Colonic mucosa (tissue), 4 donors: ENCODE measurements around the gene TIMM29. TPM values are rescaled to one million over a fixed set of nuclear protein-coding genes. Genes with fewer than 3 reads are reported as not detected.

ENCODE experiments used
- DNase-seq: peaks from one replicate; pipeline ENCODE4 v3.0.0-alpha.2; 2020
- H3K27ac ChIP-seq: fragments of 200-600 bp; one replicate; pipeline ENCODE4 v1.8.0; 2021
- H3K27me3 ChIP-seq: fragments of 200-600 bp; one replicate; pipeline ENCODE4 v1.8.0; 2021
- H3K36me3 ChIP-seq: fragments of 200-600 bp; one replicate; pipeline ENCODE4 v1.8.0; 2021
- H3K4me1 ChIP-seq: fragments of 200-600 bp; one replicate; pipeline ENCODE4 v1.8.0; 2021; ENCODE audit warnings: mild to moderate bottlenecking
- H3K4me3 ChIP-seq: fragments of 200-600 bp; one replicate; pipeline ENCODE4 v1.8.0; 2021
- H3K9ac ChIP-seq, 2 donors: one replicate each; pipeline ENCODE4 v1.7.0; 2013; ENCODE audit warnings: control low read depth in 2 of 2, low read depth in 2 of 2, low read length in 2 of 2
- H3K9me3 ChIP-seq: fragments of 200-600 bp; one replicate; pipeline ENCODE4 v1.8.0; 2021
- intact Hi-C: fragments of 100-400 bp; cut with DNase I; formaldehyde crosslinking; loops from one replicate; pipeline ENCODE4 v1.14.1; 2022
- total RNA-seq, 2 donors: library from RNA; stranded (reverse); fragmentation: NEBNext Ultra II Directional in 1 of 2; extraction: Animal tissue kit (Norgen Biotek cat#: 25700) in 1 of 2; gene quantifications; one replicate each; pipeline ENCODE4 v1.2.1, GENCODE V29; 2021
- TF ChIP-seq, protein P1 (sequence below): fragments of 200-600 bp; IDR thresholded peaks from one replicate; pipeline ENCODE4 v1.8.0; 2022; ENCODE audit warnings: antibody characterized with exemption, mild to moderate bottlenecking
- donor health status: healthy.
- donor health status: DM: no; HTN: no; CAD: no.
- donor health status: DM: no; HTN: no; CAD: no.

TIMM29 gene
- total RNA-seq = 10 to 100 TPM; 25.5 to 31.5 TPM

DNA sequence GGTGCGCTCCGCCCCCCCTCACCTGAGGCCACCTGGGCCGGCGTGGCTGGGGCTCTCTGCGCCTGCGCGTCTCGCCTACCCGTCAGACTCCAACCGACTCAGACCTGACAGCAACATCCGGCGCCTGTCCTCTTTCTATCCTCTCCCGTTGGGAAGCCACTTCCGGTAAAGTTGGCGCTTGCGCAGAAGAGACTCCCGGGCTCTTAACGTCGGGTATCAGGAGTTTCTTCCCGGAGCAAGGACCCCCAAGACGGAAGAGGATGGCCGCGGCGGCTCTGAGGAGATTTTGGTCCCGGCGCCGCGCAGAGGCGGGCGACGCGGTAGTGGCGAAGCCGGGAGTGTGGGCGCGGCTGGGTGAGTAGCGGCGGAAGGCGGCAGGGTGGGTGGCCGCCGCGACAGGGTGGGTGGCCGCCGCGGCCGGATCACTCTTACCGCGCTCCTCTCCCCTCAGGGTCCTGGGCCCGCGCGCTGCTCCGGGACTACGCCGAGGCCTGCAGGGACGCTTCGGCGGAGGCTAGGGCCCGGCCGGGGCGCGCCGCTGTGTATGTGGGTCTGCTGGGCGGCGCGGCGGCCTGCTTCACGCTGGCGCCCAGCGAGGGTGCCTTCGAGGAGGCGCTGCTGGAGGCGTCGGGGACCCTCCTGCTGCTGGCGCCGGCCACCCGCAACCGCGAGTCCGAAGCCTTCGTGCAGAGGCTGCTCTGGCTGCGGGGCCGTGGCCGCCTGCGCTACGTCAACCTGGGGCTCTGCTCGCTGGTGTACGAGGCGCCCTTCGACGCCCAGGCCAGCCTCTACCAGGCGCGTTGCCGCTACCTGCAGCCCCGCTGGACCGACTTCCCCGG, at the start of gene TIMM29, which contains the start of gene YIPF2:
TIMM29 (plus strand) TSS at position 249 of the 839 bp plus-strand sequence; CDS start at position 261, 12 bp downstream.
YIPF2 (minus strand) TSS at position 77 of the 839 bp plus-strand sequence. CDS start 229 bp downstream, outside the sequence.
- Histone ChIP-seq H3K27me3 (no peaks in the 10 kb centered on the region), H3K9me3 (no peaks in the 10 kb centered on the region), H3K9ac (peak within 1 kb of the TSS; percentile 62 to 72), H3K4me1 (peaks cover 3% of the 10 kb centered on the region), H3K36me3 (peaks cover 6% of the 10 kb centered on the region), H3K27ac (peak within 1 kb of the TSS; percentile 91), H3K4me3 (peak within 1 kb of the TSS; percentile 98)
- peak; percentile 99 for DNase-seq
- TF ChIP-seq, protein P1, sequence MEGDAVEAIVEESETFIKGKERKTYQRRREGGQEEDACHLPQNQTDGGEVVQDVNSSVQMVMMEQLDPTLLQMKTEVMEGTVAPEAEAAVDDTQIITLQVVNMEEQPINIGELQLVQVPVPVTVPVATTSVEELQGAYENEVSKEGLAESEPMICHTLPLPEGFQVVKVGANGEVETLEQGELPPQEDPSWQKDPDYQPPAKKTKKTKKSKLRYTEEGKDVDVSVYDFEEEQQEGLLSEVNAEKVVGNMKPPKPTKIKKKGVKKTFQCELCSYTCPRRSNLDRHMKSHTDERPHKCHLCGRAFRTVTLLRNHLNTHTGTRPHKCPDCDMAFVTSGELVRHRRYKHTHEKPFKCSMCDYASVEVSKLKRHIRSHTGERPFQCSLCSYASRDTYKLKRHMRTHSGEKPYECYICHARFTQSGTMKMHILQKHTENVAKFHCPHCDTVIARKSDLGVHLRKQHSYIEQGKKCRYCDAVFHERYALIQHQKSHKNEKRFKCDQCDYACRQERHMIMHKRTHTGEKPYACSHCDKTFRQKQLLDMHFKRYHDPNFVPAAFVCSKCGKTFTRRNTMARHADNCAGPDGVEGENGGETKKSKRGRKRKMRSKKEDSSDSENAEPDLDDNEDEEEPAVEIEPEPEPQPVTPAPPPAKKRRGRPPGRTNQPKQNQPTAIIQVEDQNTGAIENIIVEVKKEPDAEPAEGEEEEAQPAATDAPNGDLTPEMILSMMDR = no peak
- intact Hi-C loops = loop anchor here (5.0 kb wide), 1 partner anchor 56 kb away; the partner anchor contains the start of gene CARM1

DNA sequence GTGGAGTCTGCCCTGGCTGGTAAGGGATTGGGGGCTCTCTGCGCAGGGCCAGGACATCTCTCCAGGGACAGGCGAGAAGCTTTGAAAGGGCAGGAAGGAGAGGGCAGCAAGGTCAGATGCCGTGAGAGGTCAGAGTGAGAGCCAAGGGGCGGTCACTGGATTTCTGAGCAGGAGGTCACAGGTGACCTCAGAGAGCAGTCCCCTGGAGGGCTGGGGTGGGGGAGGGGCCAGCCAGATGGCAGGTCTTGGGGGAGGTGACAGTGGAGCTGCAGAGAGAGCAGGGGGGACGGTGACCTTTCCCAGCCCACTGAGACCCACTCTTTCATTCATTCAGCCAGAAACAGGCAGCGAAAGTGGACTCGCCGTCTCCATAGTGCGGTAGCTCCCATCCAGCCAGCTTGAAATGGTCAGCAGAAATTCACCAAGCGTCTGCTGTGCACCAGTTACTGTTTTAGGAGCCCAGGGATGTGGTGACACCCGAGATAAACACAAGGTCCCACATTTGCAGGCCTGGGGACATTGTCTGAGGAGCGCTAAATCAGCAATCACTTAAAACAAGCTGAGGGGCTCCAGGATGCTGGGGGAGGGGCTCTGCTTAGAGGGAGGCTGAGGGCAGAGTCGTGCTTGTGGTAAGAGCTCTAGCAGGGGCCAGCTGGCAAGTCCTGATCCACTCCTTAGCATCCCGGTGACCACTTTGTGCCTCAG, 47.1 kb upstream of the TIMM29 start:
- H3K36me3 ChIP-seq = no peaks in the 10 kb centered on the region
- no peaks in the 10 kb centered on the region for H3K27me3 ChIP-seq
- TF ChIP-seq, protein P1 = no peak
- H3K9me3 ChIP-seq = no peaks in the 10 kb centered on the region
- no peak overlapping the region for H3K9ac ChIP-seq
- no peak overlapping the region for H3K27ac ChIP-seq
- H3K4me1 ChIP-seq = peaks cover 9% of the 10 kb centered on the region
- no peak overlapping the region for H3K4me3 ChIP-seq
- DNase-seq = no peak
- intact Hi-C loops = no loop called here

DNA sequence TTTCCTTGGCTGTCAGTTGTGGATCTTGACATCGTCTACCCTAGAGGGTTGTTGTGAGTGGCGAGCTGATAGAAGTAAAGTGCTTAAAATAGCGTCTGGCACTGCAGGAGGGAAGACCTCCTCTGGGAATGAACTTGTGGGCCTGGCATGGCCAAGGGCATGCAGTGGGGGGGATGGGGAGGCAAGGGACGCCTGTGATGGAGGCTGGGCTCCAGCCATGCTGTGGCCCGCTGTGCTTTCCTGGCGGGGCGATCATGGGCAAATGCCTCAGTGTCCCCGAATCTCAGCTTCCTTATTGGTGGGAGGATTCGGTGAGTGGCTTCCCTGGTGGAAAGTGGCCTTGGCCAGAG, 46.5 kb upstream of the TIMM29 start:
- Histone ChIP-seq H3K27me3 (no peaks in the 10 kb centered on the region), H3K9ac (no peak overlapping the region), H3K4me3 (no peak overlapping the region), H3K27ac (no peak overlapping the region), H3K36me3 (no peaks in the 10 kb centered on the region), H3K9me3 (no peaks in the 10 kb centered on the region), H3K4me1 (peaks cover 9% of the 10 kb centered on the region)
- DNase-seq = no peak
- TF ChIP-seq, protein P1 = no peak
- intact Hi-C loops = no loop called here

DNA sequence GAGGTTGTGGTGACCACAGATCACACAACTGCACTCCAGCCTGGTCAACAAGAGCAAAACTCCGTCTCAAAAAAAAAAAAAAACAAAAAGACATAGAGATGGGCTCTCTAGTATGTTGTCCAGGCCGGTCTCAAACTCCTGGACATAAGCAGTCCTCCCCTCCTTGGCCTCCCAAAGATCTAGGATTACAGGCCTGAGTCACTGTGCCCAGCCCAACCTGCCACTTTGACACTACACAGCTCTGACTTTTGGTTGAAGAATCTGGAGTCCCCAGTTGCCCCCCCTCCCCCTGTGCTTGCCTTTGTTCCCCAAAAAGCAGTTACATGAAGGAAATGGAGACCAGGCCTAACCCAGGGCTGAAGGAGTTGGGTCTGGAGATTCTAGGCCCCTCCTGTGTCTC, 44.3 kb upstream of the TIMM29 start:
- no peaks in the 10 kb centered on the region for H3K9me3 ChIP-seq
- H3K4me3 ChIP-seq = no peak overlapping the region
- no peak overlapping the region for H3K27ac ChIP-seq
- intact Hi-C loops = no loop called here
- no peak overlapping the region for H3K9ac ChIP-seq
- TF ChIP-seq, protein P1 = no peak
- no peaks in the 10 kb centered on the region for H3K27me3 ChIP-seq
- H3K36me3 ChIP-seq = no peaks in the 10 kb centered on the region
- DNase-seq = no peak
- peaks cover 3% of the 10 kb centered on the region for H3K4me1 ChIP-seq

DNA sequence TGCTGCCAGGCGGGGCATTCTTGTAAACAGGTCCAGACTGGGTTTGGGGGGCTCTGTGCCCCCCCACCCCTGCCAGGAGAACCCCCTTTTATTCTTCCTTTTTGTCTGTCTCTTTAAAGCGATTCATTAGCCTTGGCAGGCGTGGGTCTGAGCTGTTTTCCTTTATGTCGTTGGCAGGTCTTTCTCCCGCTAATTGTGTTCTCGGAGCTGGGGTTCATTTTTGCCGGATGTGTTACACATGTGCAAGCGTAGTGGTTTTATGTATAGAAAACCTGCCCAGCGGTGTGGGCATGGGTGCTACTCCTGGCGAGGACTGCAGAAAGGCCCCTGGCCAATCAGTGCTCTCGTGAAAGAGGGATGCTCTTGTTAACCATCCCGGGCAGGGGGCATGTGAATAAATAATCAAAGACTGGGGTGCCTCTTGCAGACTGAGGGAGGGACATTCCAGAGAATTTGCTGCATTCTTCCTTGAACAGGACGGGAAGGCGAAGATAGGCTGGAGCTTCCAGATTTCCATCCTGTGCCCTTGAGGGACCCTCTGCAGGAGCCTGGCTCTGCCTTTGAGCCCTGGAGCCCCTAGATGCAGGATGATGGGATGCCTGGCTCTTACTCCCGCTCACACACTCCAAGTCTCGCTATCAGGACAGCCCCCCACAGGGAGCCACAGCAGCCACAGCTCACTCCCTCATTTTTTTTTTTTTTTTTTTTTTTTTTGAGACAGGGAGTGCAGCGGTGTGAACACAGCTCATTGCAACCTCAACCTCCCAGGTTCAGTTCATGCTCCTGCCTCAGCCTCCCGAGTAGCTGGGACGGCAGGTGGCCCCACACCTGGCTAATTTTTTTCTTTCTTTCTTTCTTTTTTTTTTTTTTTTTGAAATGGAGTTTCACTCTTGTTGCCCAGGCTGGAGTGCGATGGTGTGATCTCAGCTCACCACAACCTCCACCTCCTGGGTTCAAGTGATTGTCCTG, 43.1 kb upstream of the TIMM29 start:
- H3K9me3 ChIP-seq = no peaks in the 10 kb centered on the region
- intact Hi-C loops = no loop called here
- no peak overlapping the region for H3K9ac ChIP-seq
- no peaks in the 10 kb centered on the region for H3K36me3 ChIP-seq
- H3K4me3 ChIP-seq = no peak overlapping the region
- H3K27me3 ChIP-seq = no peaks in the 10 kb centered on the region
- TF ChIP-seq, protein P1 = no peak
- DNase-seq = no peak
- no peak overlapping the region for H3K27ac ChIP-seq
- no peaks in the 10 kb centered on the region for H3K4me1 ChIP-seq
